ENCODE data around the gene TFAP2C.
"Not testable (repeated sequence)": the region's sequence is repeated elsewhere in the genome, so short reads cannot be mapped to it uniquely, and the experiment has no call there.

The TFAP2C gene

DNA sequence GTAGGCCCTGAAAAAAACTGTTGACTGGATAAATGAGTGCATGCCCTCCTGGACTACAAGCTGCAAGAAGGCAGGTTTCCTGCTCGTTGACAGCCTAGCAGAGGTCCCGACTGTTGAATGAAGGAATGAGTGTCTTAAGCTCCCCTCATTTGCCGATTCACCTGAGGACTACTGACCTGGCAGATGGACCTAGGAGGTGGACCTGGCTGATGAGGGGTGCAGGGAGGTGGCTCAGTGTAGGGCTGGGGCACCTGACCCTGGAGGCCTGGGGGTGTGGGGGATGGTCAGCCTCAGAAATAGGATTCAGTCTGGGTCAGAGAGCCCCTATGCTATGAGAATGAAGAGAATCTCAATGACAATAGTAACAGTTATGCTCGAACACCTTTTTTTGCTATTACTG lies 11.6 kb upstream of the TFAP2C start:
- no peak for DNase-seq

DNA sequence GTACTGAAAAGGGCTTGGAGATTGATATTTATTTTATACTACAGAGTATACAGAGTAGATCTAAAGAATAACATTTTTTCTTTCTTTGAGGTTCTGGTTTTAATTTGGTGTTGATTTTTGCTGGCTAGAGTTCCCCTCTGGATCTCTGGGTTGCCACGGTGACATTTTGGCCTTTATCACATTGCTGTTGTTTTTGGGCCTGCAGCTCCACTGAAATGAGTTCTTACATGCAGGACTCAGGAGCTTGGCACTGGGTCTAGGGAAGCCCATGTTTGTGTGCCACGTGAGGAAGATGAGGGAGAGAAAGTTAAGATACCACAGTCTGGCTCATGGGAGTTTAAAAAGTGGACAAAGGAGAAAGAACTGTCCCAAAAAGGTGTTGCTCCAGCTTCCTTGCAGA lies 7.4 kb upstream of the TFAP2C start:
- DNase-seq: no peak

DNA sequence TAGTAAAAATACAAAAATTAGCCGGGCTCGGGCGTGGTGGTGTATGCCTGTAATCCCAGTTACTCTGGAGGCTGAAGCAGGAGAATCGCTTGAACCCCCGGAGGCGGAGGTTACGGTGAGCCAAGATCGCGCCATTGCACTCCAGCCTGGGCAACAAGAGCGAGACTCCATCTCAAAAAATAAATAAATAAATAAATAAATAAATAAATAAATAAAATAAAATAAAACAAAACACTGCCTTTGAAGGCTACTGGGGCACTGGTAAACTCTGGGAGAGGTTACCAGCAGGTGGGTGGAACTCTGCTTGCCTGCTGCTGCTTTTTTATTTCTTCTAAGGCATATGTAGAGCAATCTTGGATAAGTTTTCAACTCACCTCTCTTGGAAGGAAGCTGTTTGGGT lies 5.2 kb upstream of the TFAP2C start:
- DNase-seq: not testable (repeated sequence)

DNA sequence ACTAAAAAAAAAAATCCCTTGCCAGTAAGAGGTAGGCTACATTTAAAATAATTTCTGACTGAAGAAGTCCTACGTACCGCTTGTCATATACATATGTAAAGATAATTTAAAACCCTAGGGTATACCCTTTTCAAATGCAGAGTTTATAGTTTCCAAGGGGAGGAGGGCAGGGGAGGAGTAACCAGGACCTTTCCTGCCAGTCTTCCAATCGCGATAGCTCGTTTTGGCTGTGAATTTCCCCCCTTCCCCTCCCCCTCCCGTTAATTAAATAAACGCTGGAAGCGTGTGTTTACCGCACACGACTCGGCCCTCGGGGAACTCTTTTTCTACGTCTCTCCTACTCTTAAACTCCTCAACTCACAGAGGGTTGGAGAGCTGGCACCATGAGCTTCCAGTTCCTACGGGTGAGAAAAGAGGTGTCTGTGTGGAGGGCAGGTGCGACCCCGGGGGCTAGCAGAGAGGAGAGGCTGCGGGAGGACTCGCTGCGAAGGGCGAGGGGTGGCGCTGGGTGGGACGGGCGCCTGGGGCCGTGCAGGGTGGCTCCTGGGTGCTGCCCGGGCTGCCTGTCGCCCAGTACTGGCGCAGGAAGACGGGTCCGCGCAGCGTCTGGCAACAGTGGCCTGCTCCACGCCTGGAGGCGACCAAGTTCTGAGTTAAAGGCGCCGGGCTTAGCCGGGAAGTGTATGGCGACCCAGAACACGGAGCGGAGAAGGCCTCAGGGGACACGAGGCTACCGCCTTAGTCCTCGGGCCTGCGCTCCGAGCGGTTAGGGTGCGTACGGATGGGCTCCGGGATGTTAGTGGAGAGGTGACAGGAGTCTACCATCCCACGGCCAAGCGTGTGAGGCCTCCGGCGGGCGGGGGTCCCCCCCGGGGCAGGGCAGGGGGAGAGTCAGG lies 4.1 kb upstream of the TFAP2C start:
- DNase-seq: no peak

DNA sequence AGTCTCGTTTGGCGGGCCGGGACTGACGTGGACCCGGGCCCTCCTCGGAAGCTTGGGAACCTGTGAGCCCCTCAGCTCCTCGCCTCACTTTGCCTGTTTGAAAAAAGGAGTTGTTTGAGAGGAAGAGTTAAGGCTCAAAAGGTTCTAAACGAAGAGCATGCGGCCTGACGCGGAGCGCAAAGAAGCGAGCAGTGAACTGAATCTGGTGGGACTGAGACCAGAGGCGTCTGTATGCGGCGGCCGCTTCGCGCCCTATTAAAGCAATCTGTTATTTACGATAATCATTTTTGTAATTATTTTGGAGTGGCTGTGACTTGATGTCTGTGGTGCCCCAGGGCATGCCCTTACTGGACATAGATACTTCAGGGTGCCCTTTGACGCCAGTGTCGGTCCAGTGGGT lies 3.3 kb upstream of the TFAP2C start:
- DNase-seq: no peak

DNA sequence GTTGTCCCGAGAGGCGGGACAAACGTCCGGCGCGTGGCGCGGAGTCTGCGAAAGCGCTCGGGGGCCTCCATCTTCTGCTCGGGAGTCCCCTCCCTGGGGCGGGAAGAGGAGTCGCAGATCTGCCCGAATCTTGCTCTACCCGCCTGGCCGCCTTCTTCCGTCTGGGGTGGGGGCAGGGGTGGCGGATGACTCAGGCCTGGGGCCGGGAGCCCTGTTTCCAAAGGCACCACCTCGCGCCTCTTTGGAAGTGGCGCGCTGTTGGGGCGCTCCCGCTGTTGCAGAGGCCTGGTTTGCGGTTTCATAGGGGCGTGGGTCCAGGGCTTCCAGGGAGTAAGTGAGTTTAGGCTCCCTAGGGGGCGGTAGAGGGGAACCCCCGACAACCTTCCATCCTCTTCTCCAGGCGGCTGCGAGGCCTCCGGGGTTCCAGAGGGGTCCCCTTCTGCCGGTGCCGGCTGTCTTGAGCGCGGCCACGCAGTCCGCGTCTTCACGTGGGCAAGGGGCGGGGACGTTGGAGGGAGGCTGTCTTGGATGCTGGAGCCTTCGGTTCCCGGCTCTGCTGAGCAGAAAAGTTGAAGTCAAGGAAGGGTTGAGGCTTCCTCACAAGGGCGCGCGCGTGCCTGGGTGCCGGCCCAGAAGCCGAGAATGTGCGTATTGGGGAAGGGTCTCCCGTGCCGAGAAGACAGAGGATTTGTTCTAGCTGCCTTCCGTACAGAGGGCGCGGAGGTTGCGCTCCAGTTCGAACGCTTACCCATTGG lies 2.6 kb upstream of the TFAP2C start:
- DNase-seq: no peak

DNA sequence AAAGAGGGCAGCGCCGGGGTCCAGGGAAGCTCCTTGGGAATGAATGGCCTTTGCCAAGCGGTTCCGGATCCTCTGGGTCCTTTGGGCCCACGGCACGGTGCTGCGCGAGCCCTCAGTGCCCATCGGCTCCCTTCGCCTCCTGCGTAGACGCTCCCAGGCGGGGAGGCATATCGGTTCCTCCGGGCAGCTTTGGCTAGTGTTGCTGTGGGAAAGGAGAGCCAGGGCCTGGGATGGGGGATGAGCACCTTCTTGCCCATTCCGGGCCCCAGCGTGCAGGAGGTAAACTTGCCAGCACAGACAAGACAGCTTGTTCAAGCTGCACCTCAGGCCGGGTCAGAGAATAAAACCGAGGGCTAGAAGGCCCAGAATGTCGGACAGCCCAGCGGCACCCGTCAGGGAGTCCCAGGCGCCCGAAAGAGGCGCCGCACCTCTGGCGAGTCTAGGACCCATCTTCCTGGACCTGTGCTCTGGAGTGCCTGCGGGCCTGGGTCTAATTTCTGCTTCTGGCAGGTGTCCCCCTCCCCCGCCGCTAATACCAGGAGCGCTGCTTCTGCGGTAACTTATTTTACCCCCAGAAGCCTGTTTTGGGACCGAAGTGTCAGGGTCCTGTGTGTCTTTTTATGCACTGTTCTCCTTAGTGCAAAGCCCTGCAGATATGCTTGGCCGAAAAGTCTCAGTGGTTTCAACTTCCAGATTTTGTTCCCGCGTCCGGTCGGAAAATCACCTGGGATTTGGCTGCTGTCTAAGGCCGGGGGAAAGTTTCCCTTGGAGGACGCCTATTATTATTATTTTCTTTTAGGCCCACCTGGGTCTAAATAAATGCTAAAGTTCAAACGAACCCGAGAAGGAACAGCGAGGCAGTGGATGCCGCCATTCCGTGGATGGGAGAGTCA lies 1.7 kb upstream of the TFAP2C start:
- DNase-seq: no peak

DNA sequence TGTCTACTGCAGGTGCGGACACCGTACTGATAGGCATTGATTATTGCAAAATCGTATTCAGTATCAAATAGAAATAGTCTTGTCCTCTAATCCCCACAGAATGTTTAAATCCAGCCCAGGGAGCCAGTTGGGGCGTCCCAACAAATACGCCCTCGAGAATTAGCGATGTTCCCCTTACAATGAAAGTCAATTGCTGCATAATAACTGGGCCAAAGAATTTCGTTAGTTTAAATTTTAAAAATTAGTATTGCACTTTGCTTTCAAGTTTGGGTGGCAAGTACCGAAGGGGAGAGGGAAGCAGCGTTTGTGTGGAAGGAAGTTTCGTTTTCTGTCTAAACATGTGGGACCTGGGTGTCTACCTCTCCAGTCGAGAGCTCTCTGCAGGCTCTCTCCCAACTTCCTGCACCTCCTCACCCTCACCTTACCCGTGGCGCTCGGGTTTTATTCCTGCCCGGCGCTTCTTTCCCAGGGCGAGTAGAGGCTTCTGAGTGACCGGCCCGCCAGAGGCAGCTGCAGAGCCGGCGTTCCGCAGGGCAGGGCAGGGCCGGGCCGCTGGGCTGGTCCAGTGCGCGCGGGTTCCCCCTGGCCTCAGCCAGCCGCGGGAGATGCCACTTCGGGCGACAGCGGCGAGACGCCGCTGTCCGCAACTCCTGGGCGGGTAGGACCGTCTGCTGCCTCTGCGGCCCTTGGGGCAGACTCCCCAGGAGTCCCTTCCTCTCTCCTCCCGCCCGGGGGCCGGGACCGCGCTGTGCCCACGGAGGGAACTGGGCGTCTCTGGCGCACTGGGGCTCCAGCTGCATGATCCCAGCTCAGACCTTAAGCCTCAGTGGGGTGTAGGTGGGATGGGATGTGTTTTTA lies 862 bp upstream of the TFAP2C start:
- no peak for DNase-seq

DNA sequence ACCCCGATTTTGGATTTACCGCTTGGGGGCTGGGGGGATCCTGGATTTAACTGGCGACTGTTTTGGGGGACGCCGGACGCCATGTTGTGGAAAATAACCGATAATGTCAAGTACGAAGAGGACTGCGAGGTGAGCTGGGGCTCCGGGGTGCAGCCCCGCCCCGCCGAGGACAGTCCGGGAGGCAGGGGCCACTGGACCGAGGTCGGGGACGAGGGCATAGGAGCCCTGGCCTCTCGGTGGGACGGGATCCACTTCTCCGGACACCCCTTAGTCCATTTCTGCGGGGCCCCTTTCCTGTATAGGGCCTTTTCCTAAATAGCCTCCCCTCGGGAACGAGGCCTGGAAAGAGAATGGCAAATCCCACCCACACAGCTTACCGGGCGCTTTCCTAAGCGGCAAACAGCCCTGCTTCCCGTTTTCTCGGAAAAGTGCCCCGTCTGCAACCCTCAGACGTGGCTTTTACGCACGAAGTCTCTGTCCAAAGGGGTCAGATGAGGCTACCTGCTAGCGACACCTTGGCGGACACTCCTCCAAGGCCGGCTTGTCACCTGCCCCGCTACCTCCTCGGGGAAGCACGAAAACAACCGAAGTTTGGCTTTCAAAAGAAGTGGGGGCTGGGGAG lies 469 bp downstream of the TFAP2C start:
- DNase-seq: no peak

DNA sequence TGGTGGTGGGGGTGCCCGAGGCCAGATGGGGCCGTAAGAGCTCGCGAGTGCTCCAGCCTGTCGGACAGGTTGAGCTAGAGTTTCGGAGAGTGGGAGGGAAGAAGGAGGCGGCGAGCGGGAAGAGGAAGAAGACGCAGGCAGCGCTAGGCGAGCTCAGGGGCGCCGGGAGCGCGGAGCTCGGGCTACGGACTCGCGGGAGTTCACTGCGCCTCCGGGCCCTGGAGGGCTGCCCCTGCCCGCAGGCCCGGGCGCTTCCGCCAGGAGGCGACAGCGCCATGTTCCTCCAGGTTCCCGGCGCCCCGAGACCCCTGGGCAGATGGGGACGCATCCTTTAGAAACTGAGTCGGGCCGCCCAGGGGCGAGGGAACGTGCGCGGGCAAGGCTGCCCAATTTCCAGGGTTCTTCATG lies 984 bp downstream of the TFAP2C start:
- DNase-seq: no peak

DNA sequence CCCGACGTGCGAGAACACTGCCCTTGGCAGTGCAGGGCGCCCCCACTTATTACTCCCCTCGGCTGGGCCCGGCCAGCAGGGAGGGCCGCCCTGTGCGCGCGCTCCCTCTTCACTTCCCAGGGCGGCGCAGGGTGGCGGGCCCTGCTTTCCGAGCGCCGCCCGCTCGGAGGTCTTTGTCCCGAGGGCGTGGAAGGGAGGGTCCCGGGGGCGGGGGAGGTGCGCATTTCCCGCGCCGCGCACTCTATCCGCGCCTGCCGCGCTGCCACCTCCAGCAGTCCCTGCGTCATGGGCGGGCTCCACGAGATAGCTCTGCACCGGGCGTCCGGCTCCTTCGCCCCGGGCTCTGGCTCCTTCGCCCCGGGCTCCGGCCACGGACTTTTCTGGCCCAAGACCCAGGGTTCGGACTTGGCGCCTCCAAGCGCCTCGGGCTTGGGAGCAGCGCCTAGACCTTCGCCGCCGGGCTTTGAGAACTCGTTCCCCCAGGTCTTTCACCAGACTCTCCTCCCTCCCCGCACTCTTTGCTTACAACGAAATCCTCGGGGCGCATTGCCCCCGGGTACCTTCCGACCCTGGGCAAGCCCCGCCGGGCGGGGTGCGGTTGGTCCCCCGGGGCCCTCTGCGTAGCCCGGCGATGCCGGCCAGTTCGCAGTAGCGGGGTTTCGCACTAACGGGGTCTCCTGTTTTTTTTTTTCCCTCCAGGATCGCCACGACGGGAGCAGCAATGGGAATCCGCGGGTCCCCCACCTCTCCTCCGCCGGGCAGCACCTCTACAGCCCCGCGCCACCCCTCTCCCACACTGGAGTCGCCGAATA lies 1.6 kb downstream of the TFAP2C start:
- DNase-seq: no peak

DNA sequence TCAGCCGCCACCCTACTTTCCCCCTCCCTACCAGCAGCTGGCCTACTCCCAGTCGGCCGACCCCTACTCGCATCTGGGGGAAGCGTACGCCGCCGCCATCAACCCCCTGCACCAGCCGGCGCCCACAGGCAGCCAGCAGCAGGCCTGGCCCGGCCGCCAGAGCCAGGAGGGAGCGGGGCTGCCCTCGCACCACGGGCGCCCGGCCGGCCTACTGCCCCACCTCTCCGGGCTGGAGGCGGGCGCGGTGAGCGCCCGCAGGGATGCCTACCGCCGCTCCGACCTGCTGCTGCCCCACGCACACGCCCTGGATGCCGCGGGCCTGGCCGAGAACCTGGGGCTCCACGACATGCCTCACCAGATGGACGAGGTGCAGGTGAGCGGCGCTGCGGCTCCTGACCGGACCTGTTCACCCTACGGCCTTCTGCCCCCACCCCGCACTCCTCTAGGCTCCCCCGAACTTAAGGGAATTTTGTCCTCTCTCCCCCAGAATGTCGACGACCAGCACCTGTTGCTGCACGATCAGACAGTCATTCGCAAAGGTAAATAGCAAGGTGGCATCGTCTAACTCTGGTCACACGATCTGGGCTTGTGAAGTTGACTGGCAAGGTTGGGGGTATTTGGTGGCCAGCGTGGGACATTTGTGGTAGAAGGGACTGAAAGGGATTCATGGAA lies 2.3 kb downstream of the TFAP2C start:
- DNase-seq: no peak

DNA sequence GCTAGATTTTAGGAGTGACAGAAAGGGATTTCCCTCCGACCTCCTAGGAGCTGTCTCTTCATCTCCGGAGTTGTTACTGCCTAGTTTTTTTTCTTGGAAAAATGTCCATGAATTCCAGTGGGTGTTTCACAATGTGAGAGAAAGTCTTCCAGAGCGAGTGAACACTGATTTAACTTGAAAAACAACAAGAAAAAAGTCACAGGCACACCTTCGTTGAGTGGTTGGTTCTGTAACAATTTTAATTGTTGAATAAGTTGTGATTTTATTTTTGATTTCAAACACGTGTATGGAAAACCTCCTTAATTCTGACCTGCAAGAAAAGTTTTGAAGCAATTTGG lies 2.9 kb downstream of the TFAP2C start:
- no peak for DNase-seq

DNA sequence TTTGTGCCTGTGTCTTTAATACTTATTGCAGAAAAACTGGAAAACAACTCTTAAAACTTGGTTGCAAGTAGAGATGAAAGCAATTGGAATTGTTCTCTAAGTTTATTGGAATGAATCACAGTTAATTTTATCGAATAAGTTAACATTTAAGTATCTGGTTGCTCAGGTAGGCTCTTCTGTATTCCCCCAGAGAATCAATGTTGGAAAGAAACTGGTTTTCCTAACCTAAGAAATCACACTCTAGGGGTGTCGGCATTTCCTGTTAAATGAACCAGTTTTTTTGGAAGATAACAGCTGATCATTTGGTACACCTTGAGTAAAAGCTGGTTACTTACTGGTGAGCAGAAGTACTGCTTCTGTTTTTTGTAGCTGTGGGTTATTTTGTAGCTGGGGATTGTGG lies 5.2 kb downstream of the TFAP2C start:
- DNase-seq: no peak

DNA sequence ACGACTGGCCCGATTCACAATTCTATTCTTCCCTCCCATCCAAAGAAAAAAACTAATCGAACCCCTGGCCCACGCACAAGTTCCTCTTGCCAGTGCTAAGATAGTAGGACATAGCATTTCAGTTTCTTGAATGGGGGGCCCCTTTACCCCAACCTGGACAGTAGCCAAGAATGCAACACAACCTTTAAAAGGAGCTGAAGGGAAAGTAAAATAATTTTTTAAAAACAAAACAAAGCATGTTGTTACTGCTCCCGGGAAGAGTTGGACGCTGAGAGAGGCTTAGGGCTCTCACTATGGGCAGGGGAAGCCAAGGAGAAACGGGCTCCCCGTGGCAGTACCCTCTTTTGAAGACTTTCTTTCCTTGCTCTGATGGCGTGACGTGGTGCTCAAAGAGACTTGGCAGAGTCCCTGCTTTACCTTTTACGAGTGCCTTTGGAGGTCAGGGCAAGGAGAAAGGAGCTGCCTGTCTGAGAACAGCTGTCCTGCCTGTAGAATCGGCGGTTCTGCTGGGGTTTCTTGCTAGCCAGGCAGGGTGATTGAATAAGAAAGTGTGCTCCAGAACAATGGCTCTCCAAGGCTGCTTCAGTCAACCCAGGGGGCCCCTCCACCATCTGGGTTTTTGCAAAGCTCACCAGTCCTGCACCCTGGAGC lies 5.8 kb downstream of the TFAP2C start:
- no peak for DNase-seq

DNA sequence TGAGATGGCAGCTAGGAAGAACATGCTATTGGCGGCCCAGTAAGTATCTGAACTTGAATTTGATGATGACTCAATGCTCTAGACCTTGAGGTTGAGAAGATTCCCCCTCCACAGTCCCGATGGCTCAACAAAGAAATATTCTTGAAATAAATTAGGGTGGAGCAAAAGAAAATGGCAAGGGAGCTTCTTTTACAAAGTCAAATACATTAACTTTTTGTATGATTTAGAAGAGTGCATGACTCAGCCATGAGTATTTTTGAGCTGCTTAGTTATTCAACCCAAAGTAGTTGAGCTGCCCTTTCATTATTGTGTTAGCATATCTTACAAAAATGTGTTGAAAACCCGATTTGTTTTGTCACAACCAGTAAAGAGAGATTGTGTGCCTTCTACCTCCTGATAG lies 7.6 kb downstream of the TFAP2C start:
- no peak for DNase-seq

DNA sequence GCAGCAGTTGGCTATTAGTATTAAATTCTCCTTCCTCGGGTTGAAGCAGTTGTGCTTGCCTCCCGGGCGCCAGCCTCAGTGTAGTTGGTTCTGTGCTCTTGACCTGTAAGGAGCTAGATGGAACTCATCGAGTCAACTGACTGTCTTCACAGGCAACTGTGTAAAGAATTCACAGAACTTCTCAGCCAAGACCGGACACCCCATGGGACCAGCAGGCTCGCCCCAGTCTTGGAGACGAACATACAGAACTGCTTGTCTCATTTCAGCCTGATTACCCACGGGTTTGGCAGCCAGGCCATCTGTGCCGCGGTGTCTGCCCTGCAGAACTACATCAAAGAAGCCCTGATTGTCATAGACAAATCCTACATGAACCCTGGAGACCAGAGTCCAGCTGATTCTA lies 8.5 kb downstream of the TFAP2C start:
- no peak for DNase-seq

DNA sequence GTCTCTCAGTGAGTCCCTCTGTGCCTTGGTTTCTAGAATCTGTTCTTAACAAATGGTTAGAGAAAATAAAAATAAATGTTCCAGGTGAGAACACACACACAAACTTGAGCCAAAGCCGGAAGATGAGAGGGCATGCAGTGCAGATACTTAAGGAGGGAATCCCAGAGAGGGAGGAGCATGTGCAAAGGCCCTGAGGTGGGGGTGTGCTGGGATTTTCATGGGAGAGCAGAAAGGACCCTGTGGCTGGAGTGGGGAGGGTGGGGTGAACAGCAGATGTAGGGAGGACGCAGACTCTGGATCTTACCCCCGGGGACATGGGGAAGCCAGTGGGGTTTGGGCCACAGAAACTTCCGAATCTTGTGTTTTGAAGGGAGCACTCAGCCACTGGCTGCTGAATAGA lies 17.5 kb downstream of the TFAP2C start:
- no peak for DNase-seq

DNA sequence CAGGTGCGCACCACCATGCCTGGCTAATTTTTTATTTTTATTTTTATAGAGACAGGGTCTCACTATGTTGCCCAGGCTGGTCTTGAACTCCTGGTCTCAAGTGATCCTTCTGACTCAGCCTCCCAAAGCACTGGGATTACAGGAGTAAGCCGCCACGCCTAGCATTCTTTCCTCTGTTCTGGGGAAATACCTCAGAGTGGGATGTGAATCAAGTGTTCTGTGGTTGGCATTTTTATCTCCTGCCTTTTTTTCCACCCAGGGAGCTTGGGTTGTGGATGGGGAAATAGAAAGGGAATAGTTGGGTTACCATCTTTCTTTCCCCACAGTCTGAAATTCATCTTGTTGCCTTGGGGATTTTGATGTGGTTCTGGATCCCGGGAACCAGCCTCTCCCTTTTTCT lies 24.1 kb downstream of the TFAP2C start:
- no peak for DNase-seq

DNA sequence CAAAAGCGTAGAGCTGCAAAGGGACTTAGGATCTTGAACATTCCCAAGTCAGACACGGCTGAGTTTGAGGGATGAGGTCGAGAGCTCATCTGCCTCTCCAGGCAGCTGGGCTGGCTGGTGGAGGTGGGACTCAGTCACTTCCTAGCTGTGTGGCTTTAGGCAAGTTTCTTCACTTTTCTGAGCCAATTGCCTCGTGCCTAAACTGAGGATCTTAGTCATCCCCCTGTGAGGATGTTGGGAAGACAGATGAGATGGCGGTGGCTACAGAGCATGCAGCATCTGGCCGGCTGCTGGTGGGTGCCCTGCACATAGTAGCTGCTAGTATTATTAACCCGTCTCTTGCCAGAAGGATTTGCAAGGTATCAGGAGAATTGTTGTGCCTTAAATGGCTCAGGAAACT lies 27.5 kb downstream of the TFAP2C start:
- DNase-seq: no peak

Data from cerebellar nuclear complex (tissue), 1 donor.